HCT116 (cell line): Measurements from ENCODE around the gene POR. TPM values are rescaled to one million over a fixed set of nuclear protein-coding genes. Genes with fewer than 3 reads are reported as not detected.

Experiments
- ATAC-seq: fragments of 200-7000 bp; cut with Tn5 transposase; 2 replicates; pipeline ENCODE4 v1.9.1; 2020; ENCODE audit warnings: mild to moderate bottlenecking, moderate library complexity
- BruUV-seq: library from RNA; stranded (reverse); fragments of 400-500 nt; replicated peaks from 2 replicates; lab custom pipeline; 2021; lab: Mats Ljungman, UMichigan
- CTCF ChIA-PET: fragments of 300-600 bp; sonication (Branson Sonifier 250); formaldehyde crosslinking; loops from one replicate; lab custom pipeline; 2021; ENCODE audit warnings: antibody characterized with exemption; lab: Charles Lee
- POLR2A ChIA-PET: fragments of 300-600, 350-600 bp; sonication (Branson Sonifier 250); formaldehyde crosslinking; loops from one replicate; lab custom pipeline; 2021; ENCODE audit warnings: antibody characterized with exemption; lab: Charles Lee
- RAD21 ChIA-PET, 2 experiments: fragments of 300-600 bp; sonication (Branson Sonifier 250); formaldehyde crosslinking; loops; one replicate each; lab custom pipeline; 2023; ENCODE audit warnings: low total read pairs in 2 of 2; ENCODE audit not compliant: uncharacterized antibody in 2 of 2, unreplicated experiment in 2 of 2, low non-redundant PET in 1 of 2; lab: Charles Lee
- DNase-seq: peaks from one replicate; pipeline ENCODE4 v3.0.0-alpha.2; 2010; ENCODE audit warnings: low read depth, low spot score
- H2AFZ ChIP-seq: fragments of 200-600 bp; shearing (Covaris generic), sonication (generic); 2 replicates; pipeline ENCODE4 v1.6.1; 2017; ENCODE audit warnings: low read depth, mixed run types, mixed read lengths, antibody characterized with exemption, low read length; ENCODE audit not compliant: poor library complexity, severe bottlenecking
- H3K27ac ChIP-seq: 2 replicates; pipeline ENCODE4 v1.5.1; 2012; ENCODE audit warnings: low read depth, low read length
- H3K27me3 ChIP-seq: fragments of 200-600 bp; sonication (generic); 2 replicates; pipeline ENCODE4 v1.6.1; 2016; ENCODE audit warnings: mixed run types, low read length, mixed read lengths; ENCODE audit not compliant: insufficient read depth
- H3K36me3 ChIP-seq, 2 experiments: fragments of 200-500 bp in 1 of 2; fragments of 200-600 bp in 1 of 2; sonication (Bioruptor generic) in 1 of 2; sonication (generic) in 1 of 2; 2 replicates each; pipeline versions ENCODE4 v1.5.1 to v1.6.1; 2014 to 2016; ENCODE audit warnings: low read length in 2 of 2, inconsistent platforms in 1 of 2, mixed read lengths in 1 of 2, mixed run types in 1 of 2; ENCODE audit not compliant: insufficient read depth in 2 of 2, control insufficient read depth in 1 of 2
- H3K4me1 ChIP-seq, 2 experiments: fragments of 200-600 bp in 1 of 2; sonication (generic) in 1 of 2; 2 replicates each; pipeline versions ENCODE4 v1.5.1 to v1.6.1; 2012 to 2017; ENCODE audit warnings: low read length in 2 of 2, inconsistent platforms in 1 of 2, mild to moderate bottlenecking in 1 of 2, mixed read lengths in 1 of 2, mixed run types in 1 of 2, moderate library complexity in 1 of 2; ENCODE audit not compliant: insufficient read depth in 2 of 2, control insufficient read depth in 1 of 2
- H3K4me2 ChIP-seq: fragments of 200-600 bp; sonication (generic); 2 replicates; pipeline ENCODE4 v1.6.1; 2017; ENCODE audit warnings: mixed run types, low read length, mixed read lengths
- H3K4me3 ChIP-seq, 2 experiments: fragments of 200-600 bp in 1 of 2; sonication (generic) in 1 of 2; replicated peaks in 1 of 2; 2 replicates each; pipeline ENCODE4 v1.5.1; 2011 to 2016; ENCODE audit warnings: low read length in 2 of 2, control low read depth in 1 of 2, low read depth in 1 of 2, mild to moderate bottlenecking in 1 of 2, mixed read lengths in 1 of 2, mixed run types in 1 of 2
- H3K79me2 ChIP-seq: fragments of 200-600 bp; sonication (generic); 2 replicates; pipeline ENCODE4 v1.6.1; 2017; ENCODE audit warnings: mild to moderate bottlenecking, mixed run types, low read length, moderate library complexity, mixed read lengths; ENCODE audit not compliant: insufficient read depth
- H3K9ac ChIP-seq: fragments of 200-600 bp; sonication (generic); 2 replicates; pipeline ENCODE4 v1.6.1; 2016; ENCODE audit warnings: low read length, mixed read lengths
- H3K9me2 ChIP-seq: fragments of 200-600 bp; sonication (generic), shearing (Covaris generic); 2 replicates; pipeline ENCODE4 v1.6.1; 2017; ENCODE audit warnings: mixed run types, mild to moderate bottlenecking, moderate library complexity; ENCODE audit not compliant: insufficient read depth
- H3K9me3 ChIP-seq, 2 experiments: fragments of 200-500 bp in 1 of 2; fragments of 200-600 bp in 1 of 2; sonication (Bioruptor generic) in 1 of 2; sonication (generic) in 1 of 2; 2 replicates each; pipeline ENCODE4 v1.6.1; 2014 to 2017; ENCODE audit warnings: low read length in 2 of 2, mixed read lengths in 2 of 2, inconsistent platforms in 1 of 2, low read depth in 1 of 2, mild to moderate bottlenecking in 1 of 2, mixed run types in 1 of 2, moderate library complexity in 1 of 2; ENCODE audit not compliant: control insufficient read depth in 1 of 2, insufficient read depth in 1 of 2
- H4K20me1 ChIP-seq: fragments of 200-600 bp; sonication (generic), shearing (Covaris generic); 2 replicates; pipeline ENCODE4 v1.6.1; 2017; ENCODE audit warnings: mixed run types, mild to moderate bottlenecking, moderate library complexity; ENCODE audit not compliant: insufficient read depth
- FOSL1 ChIP-seq: IDR thresholded peaks from 2 replicates; pipeline ENCODE4 v1.6.1; 2012; ENCODE audit warnings: low read depth
- TCF7L2 ChIP-seq: IDR thresholded peaks from 2 replicates; pipeline ENCODE4 v1.7.0; 2011; ENCODE audit warnings: borderline replicate concordance, inconsistent platforms; ENCODE audit not compliant: insufficient read depth, insufficient read length; ENCODE audit errors: extremely low read depth
- ZNF274 ChIP-seq: fragments of 200-500 bp; sonication (Bioruptor generic); IDR thresholded peaks from 2 replicates; pipeline ENCODE4 v1.6.1; 2014; ENCODE audit warnings: mild to moderate bottlenecking, low read depth, low read length, inconsistent platforms
- intact Hi-C: fragments of 100-400 bp; cut with micrococcal nuclease; formaldehyde crosslinking; loops from 2 replicates; pipeline ENCODE4 v1.10.0; 2022
- total RNA-seq: library from RNA; stranded (reverse); gene quantifications from one replicate; pipeline ENCODE4 v1.2.1, GENCODE V29; 2021; ENCODE audit not compliant: unreplicated experiment
- TF ChIP-seq, protein P1 (sequence below): IDR thresholded peaks from 2 replicates; pipeline ENCODE4 v1.6.1; 2012; ENCODE audit warnings: low read depth

POR gene
- total RNA-seq, 1 experiment from 2014 or later: 120 TPM

DNA sequence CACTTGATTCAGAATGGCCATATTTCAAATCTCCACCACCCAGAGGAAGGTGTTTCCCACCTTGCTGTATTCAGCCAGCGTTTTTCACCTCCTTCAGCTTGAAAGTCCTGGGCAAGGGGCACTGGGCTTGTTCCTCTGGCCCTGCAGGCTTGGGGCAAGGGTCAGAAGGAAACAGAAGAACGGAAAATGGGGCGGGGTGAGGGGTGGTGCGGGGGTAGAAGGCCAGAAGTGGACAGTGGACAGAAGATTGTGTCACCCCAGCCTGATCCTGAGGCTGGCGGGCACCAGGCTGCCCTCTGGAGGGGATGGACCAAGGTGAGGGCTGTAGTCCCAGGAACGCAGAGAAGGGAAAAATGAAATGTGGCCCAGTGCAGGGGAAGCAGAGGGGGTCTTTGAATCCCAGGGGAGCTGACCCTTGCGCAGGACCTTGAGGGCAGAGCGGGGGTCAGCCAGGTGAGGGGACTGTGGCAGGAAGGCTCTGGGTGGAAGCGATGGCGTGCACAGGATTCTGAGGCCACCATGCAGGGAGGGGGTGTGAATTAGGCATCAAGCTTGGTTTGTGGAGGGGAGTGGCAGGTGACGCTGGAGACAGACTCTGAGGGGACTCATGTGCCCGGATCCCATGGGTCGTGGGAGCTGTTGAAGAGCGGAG is 56.5 kb downstream of the POR start:
- ChIA-PET POLR2A (interaction anchor here (0.8 kb wide), 1 partner anchor 56 kb away, joined by 3 read pairs; no protein-coding TSS in a partner anchor), CTCF (no interaction called here), RAD21 (no interaction called here)
- intact Hi-C loops: no loop called here
- DNase-seq (no peak), ATAC-seq (no peak)
- Histone ChIP-seq H3K9me2 (no peaks in the 10 kb centered on the region), H3K9ac (no peak overlapping the region), H2AFZ (no peak overlapping the region), H4K20me1 (no peaks in the 10 kb centered on the region), H3K9me3 (no peaks in the 10 kb centered on the region), H3K27me3 (no peaks in the 10 kb centered on the region), H3K79me2 (no peaks in the 10 kb centered on the region), H3K4me2 (no peak overlapping the region), H3K27ac (no peak overlapping the region), H3K4me1 (no peaks in the 10 kb centered on the region), H3K4me3 (no peak overlapping the region), H3K36me3 (peaks cover 4 to 6% of the 10 kb centered on the region in 2 experiments; a peak in 2 of 4 replicates)
- no TSS peak for BruUV-seq
- TF ChIP-seq, protein P1, sequence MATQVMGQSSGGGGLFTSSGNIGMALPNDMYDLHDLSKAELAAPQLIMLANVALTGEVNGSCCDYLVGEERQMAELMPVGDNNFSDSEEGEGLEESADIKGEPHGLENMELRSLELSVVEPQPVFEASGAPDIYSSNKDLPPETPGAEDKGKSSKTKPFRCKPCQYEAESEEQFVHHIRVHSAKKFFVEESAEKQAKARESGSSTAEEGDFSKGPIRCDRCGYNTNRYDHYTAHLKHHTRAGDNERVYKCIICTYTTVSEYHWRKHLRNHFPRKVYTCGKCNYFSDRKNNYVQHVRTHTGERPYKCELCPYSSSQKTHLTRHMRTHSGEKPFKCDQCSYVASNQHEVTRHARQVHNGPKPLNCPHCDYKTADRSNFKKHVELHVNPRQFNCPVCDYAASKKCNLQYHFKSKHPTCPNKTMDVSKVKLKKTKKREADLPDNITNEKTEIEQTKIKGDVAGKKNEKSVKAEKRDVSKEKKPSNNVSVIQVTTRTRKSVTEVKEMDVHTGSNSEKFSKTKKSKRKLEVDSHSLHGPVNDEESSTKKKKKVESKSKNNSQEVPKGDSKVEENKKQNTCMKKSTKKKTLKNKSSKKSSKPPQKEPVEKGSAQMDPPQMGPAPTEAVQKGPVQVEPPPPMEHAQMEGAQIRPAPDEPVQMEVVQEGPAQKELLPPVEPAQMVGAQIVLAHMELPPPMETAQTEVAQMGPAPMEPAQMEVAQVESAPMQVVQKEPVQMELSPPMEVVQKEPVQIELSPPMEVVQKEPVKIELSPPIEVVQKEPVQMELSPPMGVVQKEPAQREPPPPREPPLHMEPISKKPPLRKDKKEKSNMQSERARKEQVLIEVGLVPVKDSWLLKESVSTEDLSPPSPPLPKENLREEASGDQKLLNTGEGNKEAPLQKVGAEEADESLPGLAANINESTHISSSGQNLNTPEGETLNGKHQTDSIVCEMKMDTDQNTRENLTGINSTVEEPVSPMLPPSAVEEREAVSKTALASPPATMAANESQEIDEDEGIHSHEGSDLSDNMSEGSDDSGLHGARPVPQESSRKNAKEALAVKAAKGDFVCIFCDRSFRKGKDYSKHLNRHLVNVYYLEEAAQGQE: no peak
- TF ChIP-seq TCF7L2 (no peak), FOSL1 (no peak), ZNF274 (no peak)
